Measurements from ENCODE around the gene FYB1.

FYB1 gene

GRCh38 chr5:39203951-39204350 lies 15.4 kb downstream of the FYB1 start:
- DNase-seq: no peak

GRCh38 chr5:39203275-39203922 lies 16.0 kb downstream of the FYB1 start:
- DNase-seq: no peak

- no peak for DNase-seq
Measured at GRCh38 chr5:39202597-39203274, 16.6 kb downstream of the FYB1 start.

GRCh38 chr5:39201781-39202596 lies 17.4 kb downstream of the FYB1 start:
- DNase-seq: no peak

GRCh38 chr5:39201160-39201780 lies 18.1 kb downstream of the FYB1 start:
- DNase-seq: no peak

GRCh38 chr5:39200081-39200480 lies 19.3 kb downstream of the FYB1 start:
- DNase-seq: no peak

GRCh38 chr5:39199335-39199734 lies 20.0 kb downstream of the FYB1 start:
- DNase-seq: no peak

- no peak for DNase-seq
Measured at GRCh38 chr5:39198127-39198526, 21.2 kb downstream of the FYB1 start.

- no peak for DNase-seq
Measured at GRCh38 chr5:39197556-39197955, 21.8 kb downstream of the FYB1 start.

GRCh38 chr5:39195198-39195826 lies 24.1 kb downstream of the FYB1 start:
- no peak for DNase-seq

GRCh38 chr5:39194466-39195136 lies 24.8 kb downstream of the FYB1 start:
- DNase-seq: no peak

GRCh38 chr5:39193553-39194465 lies 25.6 kb downstream of the FYB1 start:
- DNase-seq: no peak

- no peak for DNase-seq
Measured at GRCh38 chr5:39192450-39193160, 26.8 kb downstream of the FYB1 start.

- DNase-seq: peak in 2 of 14 donors; percentile 24 to 34
Measured at GRCh38 chr5:39191216-39191615, 28.1 kb downstream of the FYB1 start.

- peak in 1 of 14 donors; percentile 34 for DNase-seq
Measured at GRCh38 chr5:39190311-39191102, 28.9 kb downstream of the FYB1 start.

GRCh38 chr5:39189292-39189955 lies 29.9 kb downstream of the FYB1 start:
- peak in 1 of 14 donors; percentile 7 for DNase-seq

- no peak for DNase-seq
Measured at GRCh38 chr5:39187831-39188731, 31.3 kb downstream of the FYB1 start.

All from C1 segment of cervical spinal cord (tissue), 14 donors.